CD4-positive, alpha-beta T cell treated with Interleukin-10 for 1 hour (primary cell): ENCODE data around the gene TIMM44.
"Not testable (repeated sequence)": the region's sequence is repeated elsewhere in the genome, so short reads cannot be mapped to it uniquely, and the experiment has no call there.

Source experiments
- DNase-seq: peaks from one replicate; pipeline ENCODE4 v3.0.0-alpha.2; 2020

Gene TIMM44

DNA sequence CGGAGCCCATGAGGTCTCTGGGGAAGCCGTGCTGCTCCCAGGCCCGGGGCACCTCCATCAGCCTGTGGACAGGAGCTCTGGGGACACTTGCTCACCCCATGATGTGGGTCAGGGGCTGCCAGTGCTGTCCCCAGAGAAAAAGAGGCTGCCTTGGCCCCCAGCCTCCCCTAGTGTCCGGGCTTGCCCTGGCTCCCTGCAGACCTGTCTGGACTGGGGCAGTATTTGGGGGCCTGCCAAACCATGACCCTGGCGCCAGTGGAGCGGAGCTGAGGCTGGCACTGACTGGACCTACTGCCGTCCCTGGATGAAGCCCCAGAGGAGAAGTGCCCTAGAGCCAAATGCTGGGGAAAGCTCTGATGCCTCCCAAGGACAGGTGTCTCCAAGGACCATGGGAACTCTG is 31.6 kb upstream of the TIMM44 start:
- no peak for DNase-seq

DNA sequence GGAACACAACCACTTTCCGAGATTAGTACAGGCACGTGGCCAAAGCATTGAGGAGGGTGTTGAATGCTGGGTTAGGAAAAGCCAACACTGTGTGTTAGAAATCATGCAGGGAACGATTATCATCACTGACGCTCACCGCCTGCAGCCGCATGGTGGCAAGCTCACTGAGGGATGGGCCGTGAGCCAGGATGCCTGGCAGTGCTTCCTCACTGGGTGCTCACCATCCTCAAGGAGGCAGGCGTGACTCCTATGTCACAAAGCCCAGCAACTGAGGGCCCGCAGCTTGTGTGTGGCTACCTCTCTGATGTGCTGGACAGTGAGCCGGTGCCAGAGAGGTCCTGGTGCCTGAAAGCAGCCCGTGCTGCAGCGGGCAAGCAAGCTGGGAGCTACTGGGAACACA is 30.4 kb upstream of the TIMM44 start:
- no peak for DNase-seq

DNA sequence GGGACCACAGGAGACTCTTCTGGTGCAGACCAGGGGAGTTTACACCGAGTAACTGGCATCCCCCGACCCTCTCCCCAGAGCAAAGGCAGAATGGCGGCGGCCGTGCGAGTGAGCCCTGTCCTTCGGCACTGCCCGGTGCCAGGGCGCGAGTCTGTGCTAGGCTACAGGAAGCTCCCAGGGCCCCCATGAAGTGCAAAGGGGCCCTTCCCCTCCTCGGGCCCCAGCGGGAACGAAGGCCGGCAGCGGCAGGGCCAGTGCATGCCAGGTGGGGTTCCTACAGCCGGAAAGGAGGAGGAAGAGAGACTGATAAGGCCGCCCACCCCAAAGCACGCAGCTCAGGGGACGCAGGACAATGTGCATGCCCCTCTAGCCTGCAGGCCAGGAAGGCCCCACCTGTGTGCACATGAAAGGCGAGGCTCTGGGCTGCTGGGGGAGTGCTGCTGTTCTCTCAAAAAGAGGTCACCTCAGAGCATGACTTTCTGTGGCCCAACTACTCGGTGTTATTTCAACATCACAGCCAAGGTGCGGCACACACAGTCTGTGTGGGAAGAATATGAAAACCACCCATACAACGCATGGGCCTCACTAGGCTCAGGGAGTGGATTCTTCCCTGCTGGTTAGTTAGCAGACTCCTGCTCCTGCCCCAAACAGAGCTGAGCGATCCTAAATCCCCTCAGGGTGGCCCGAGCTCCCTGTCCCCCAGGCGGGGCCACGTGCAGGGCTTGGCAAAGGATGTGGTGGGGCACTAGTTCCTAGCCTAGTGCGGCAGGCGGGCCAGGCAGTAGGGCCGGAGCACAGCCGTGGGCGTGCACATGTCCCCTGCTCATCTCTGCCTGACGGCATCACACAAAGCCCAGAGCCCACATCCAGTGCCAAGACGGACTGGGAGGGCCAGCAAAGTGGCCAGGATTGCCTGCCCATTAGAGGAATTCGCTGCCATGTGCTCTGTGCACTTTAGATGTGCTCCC is 28.4 kb upstream of the TIMM44 start:
- no peak for DNase-seq

- DNase-seq, result peak; percentile 27
Measured at GRCh38 chr19:7970716-7971448, 27.4 kb upstream of the TIMM44 start.

DNA sequence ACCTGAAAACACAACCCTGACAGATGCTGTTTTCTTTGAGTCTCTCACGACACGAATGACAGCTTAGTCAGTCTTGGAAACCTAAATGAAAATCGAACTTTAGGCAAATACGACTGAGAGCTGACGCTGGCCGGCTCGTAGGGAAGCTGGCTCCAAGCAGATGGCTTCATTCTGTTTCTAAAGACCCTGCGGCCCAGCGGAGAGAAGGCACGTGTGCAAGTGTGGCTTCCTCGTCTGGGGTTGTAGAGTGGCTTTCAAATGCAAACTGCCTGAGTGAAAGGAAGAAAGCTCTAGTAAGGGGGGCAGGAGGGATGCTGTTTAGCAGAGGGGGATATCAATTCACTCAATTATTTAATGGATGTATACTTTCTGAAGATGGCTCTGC is 26.1 kb upstream of the TIMM44 start:
- no peak for DNase-seq

- DNase-seq, result no peak
Measured at GRCh38 chr19:7968796-7969554, 25.5 kb upstream of the TIMM44 start.

DNA sequence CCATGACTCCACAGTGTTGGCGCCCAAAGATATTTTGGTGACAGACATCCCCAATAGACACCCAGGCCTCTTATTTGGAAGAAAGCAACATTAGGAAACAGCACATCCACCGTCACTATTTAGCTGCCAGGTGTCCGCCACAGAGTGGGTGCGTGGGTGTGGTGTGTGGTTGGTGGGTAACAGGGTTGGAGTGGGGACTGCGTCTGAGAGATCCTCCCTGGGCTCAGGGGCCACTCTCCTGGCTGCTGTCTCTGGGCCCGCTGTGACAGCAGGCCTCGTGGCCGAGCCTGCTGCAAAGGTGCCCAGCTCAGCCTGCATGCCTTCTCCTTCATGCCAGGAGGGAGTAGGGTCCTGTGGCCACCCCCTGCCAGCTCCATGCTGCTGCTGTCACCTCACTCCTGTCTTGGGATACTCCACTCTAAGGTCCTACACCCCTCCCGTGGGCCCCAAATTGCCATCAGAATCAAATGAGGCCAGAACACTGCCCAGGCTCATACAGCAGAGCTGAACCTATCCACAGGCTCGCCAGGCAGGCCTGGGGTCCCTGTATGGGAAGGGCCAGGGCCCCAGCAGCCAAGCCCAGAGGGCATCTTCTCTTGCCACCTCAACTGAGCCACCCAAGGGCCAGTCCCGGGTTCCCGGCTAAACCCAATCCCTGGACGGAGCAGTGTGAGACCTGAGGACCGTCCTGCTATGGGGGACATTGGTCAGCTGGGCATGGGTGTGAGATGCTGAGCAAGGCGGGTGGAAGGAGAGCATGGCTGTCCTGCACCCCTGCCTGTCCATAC is 24.7 kb upstream of the TIMM44 start:
- no peak for DNase-seq

DNA sequence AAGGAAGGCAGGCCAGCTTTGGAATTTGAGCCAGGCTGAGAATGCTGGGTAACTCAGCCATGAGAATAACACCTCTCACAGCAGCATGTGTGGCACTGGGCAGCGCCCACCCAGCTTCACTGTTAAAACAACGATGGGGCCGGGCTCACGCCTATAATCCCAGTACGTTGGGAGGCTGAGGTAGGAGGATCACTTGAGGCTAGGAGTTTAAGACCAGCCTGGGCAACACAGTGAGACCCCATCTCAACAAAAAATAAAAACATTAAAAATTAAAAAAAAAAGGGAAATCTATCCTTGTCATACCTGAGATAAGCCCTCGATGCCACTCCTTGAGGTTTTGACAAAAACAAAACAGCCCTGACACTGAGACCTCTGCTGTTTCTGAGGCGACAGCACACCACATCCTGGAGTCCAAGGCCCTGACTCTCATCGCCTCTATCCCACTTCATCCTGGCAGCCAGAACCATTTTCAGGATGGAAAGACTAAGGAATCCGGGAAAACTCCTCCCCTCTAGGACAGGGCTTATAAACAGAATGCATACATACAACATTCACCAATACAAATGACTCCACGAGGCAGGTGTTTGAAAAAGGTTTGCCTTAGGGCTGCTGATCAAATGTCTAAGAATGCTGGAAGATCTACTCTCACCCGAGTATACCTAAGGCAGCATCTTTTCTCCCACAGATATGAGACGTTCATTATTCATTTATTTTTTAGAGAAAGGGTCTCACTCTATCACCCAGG is 22.6 kb upstream of the TIMM44 start:
- no peak for DNase-seq

- DNase-seq, result no peak
Measured at GRCh38 chr19:7965259-7965841, 21.9 kb upstream of the TIMM44 start.

GRCh38 chr19:7963566-7963965 is 20.1 kb upstream of the TIMM44 start:
- no peak for DNase-seq

- no peak for DNase-seq
Measured at GRCh38 chr19:7962644-7963268, 19.3 kb upstream of the TIMM44 start.

- DNase-seq, result no peak
Measured at GRCh38 chr19:7961920-7962626, 18.6 kb upstream of the TIMM44 start.

GRCh38 chr19:7961082-7961481 is 17.6 kb upstream of the TIMM44 start:
- DNase-seq, result not testable (repeated sequence)

DNA sequence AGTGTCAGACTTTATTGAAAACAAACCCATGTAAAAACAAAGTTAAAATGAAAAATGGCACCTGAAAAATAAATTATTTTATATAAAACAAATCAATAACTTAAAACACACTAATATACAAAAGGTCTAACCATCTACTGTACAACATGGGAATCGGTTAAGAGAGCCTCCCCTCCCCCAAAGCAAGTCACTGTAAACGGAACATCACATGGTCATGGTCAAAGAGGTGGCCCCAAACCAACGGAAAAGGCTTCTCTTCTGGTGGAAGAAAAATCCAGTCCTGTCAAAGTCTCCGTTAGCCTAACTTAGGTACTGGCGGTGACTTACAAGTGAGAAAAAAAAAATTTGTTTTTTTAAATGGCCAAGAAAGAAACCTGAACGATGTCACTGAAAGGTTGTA is 15.7 kb upstream of the TIMM44 start:
- no peak for DNase-seq

DNA sequence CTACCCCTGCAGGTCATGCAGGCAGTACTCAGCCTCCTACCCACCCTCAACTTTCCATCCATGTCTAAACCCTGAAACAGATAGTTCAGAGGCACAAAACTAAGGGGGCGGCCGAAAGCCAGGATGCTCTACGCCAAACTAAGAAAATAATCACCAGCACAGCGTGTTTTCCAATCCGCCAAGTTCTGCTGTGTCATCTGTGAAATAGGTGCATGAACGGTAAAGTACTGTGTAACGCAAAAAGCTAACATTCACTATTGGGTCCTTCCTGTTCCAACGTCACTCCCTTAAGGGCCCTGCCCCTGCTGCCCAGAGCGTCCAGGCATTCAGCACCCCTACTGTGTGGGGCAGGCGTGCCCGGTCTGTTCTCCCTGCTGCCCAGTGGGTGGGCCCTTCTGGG is 12.2 kb upstream of the TIMM44 start:
- DNase-seq, result no peak

- DNase-seq, result no peak
Measured at GRCh38 chr19:7953576-7953975, 10.1 kb upstream of the TIMM44 start.

DNA sequence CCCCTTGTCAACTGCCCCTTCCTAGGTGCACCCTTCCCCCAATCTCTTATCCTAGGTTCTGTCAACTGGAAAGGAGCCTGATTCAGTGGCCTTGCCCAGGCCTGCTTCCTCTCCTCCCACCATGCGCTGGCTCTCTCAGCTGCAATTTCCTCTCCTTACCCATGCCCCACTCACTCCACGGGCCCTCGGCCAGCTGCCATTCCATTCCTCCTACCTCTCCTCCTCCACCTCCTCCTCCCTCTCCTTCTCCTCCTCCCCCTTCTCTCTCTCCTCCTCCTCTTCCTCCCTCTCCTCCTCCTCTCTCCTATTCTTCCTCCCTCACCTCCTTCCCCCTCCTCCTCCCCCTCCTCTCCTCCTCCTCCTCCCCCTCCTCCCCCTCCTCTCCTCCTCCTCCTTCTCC is 9.6 kb upstream of the TIMM44 start:
- DNase-seq, result no peak

GRCh38 chr19:7947939-7948338 is 4.5 kb upstream of the TIMM44 start:
- no peak for DNase-seq

- peak; percentile 90 for DNase-seq
Measured at GRCh38 chr19:7944177-7944761, 803 bp upstream of the TIMM44 start.

GRCh38 chr19:7942981-7943443 is 454 bp downstream of the TIMM44 start:
- DNase-seq, result peak; percentile 21
